DND-41 (cell line): ENCODE data around the gene EDN2.

ENCODE experiments used
- ATAC-seq: fragments of 200-7000 bp; cut with Tn5 transposase; 3 replicates; pipeline ENCODE4 v1.9.1; 2021; ENCODE audit warnings: low read depth; ENCODE audit not compliant: insufficient read depth
- DNase-seq: peaks from one replicate; pipeline ENCODE4 v3.0.0-alpha.2; 2020
- H2AFZ ChIP-seq: 2 replicates; pipeline ENCODE4 v1.6.0; 2012; ENCODE audit warnings: low read depth, low read length
- H3K27ac ChIP-seq: 2 replicates; pipeline ENCODE4 v1.5.1; 2012; ENCODE audit warnings: low read length, inconsistent platforms
- H3K27me3 ChIP-seq: fragments of 200-600 bp; sonication (generic); 2 replicates; pipeline ENCODE4 v1.6.0; 2012; ENCODE audit warnings: low read length, mild to moderate bottlenecking, inconsistent platforms; ENCODE audit not compliant: insufficient read depth, poor library complexity
- H3K36me3 ChIP-seq: 2 replicates; pipeline ENCODE4 v1.5.1; 2012; ENCODE audit warnings: low read length, inconsistent platforms; ENCODE audit not compliant: insufficient read depth
- H3K4me1 ChIP-seq: 2 replicates; pipeline ENCODE4 v1.5.1; 2012; ENCODE audit warnings: mild to moderate bottlenecking, low read length; ENCODE audit not compliant: insufficient read depth
- H3K4me2 ChIP-seq: 2 replicates; pipeline ENCODE4 v1.6.0; 2012; ENCODE audit warnings: mild to moderate bottlenecking, moderate library complexity, low read length, inconsistent platforms; ENCODE audit not compliant: insufficient read depth
- H3K4me3 ChIP-seq, 2 experiments: fragments of 200-600 bp in 1 of 2; shearing (Covaris generic) in 1 of 2; 2 replicates each; pipeline ENCODE4 v1.5.1; 2012 to 2016; ENCODE audit warnings: inconsistent platforms in 2 of 2, low read length in 2 of 2, mild to moderate bottlenecking in 2 of 2, low read depth in 1 of 2, moderate library complexity in 1 of 2
- H3K79me2 ChIP-seq: 2 replicates; pipeline ENCODE4 v1.6.0; 2012; ENCODE audit warnings: low read length, inconsistent platforms; ENCODE audit not compliant: insufficient read depth
- H3K9ac ChIP-seq: 2 replicates; pipeline ENCODE4 v1.6.0; 2012; ENCODE audit warnings: low read depth, mild to moderate bottlenecking, inconsistent platforms, low read length, moderate library complexity
- H3K9me3 ChIP-seq: 2 replicates; pipeline ENCODE4 v1.5.1; 2012; ENCODE audit warnings: low read length, moderate library complexity, mild to moderate bottlenecking, inconsistent platforms; ENCODE audit not compliant: insufficient read depth, severe bottlenecking
- H4K20me1 ChIP-seq: 2 replicates; pipeline ENCODE4 v1.6.0; 2012; ENCODE audit warnings: low read length; ENCODE audit not compliant: insufficient read depth
- EZH2 ChIP-seq: IDR thresholded peaks from 3 replicates; pipeline ENCODE4 v1.6.1; 2012; ENCODE audit warnings: borderline replicate concordance, low read depth, mild to moderate bottlenecking, moderate library complexity, low read length, inconsistent platforms; ENCODE audit not compliant: severe bottlenecking
- TF ChIP-seq, protein P1 (sequence below): IDR thresholded peaks from 2 replicates; pipeline ENCODE4 v1.5.1; 2012; ENCODE audit warnings: borderline replicate concordance, low read length, moderate library complexity, mild to moderate bottlenecking; ENCODE audit not compliant: poor library complexity, severe bottlenecking; ENCODE audit errors: extremely low read depth

The EDN2 gene

DNA sequence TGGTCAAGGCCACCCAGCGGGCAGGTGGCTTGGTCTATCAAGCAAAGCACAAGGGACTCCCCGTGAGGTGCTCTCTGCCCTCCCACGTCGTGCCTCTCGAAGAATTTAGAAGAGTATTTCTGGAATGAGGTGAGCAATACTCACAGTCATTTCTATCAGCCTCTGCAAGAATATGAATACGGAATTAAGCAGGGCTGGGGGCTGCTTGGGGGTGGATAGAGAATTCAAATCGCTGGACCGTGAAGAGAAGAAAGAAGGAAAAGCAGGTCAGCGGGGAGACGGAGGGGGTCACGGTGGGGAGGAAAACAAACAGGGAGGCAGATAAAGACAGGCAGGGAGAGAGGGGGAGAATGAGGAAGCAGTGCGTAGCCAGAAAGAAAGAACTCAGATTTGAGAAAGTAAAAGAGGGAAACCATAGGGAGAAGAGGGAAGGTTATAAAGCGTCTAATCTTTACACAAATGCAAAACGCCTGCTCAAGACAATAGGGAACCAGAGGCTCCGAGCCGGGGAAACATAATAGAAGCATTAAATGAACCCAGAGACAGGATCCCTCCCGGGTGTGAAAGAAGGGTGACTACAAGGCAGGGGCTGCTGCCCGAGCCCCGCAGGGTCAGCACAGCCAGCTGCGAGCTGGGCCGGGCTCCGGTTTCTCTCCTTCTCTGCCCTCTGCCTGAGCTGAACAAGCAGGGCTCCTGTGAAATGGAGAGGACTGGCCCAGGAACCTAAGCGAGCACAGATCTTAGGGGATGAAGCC lies 2.1 kb upstream of the EDN2 start:
- Histone ChIP-seq H3K27me3 (peaks cover 4% of the 10 kb centered on the region), H3K27ac (no peak overlapping the region), H3K4me2 (no peak overlapping the region), H3K4me3 (no peak overlapping the region), H4K20me1 (no peaks in the 10 kb centered on the region; the same call in 1 of the 2 replicates), H3K4me1 (0 out of 2 replicates have a peak, but pooled peaks cover 4% of the 10 kb centered on the region), H3K9me3 (no peaks in the 10 kb centered on the region), H2AFZ (no peak overlapping the region), H3K79me2 (no peaks in the 10 kb centered on the region), H3K9ac (no peak overlapping the region), H3K36me3 (no peaks in the 10 kb centered on the region)
- no peak for TF ChIP-seq EZH2
- TF ChIP-seq, protein P1, sequence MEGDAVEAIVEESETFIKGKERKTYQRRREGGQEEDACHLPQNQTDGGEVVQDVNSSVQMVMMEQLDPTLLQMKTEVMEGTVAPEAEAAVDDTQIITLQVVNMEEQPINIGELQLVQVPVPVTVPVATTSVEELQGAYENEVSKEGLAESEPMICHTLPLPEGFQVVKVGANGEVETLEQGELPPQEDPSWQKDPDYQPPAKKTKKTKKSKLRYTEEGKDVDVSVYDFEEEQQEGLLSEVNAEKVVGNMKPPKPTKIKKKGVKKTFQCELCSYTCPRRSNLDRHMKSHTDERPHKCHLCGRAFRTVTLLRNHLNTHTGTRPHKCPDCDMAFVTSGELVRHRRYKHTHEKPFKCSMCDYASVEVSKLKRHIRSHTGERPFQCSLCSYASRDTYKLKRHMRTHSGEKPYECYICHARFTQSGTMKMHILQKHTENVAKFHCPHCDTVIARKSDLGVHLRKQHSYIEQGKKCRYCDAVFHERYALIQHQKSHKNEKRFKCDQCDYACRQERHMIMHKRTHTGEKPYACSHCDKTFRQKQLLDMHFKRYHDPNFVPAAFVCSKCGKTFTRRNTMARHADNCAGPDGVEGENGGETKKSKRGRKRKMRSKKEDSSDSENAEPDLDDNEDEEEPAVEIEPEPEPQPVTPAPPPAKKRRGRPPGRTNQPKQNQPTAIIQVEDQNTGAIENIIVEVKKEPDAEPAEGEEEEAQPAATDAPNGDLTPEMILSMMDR = no peak
- DNase-seq (no peak), ATAC-seq (no peak)

DNA sequence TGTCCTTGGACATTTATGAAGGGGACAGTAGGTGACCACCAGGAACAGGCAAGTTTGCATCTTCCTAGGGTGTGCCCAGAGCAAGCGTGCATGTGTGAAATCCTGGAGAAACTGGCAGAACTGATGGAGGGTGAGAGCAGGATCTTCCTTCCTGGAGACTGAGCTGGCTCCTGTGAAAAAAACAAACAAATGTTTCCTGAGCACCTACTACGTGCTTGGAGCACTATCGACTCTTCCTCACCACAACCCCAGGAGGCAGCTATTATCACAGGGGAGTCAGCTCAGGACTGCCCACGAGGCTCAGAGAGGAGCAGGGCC lies 1.5 kb upstream of the EDN2 start:
- Histone ChIP-seq H3K36me3 (no peaks in the 10 kb centered on the region), H3K9ac (no peak overlapping the region), H3K27me3 (peaks cover 4% of the 10 kb centered on the region), H4K20me1 (no peaks in the 10 kb centered on the region; the same call in 1 of the 2 replicates), H3K79me2 (no peaks in the 10 kb centered on the region), H3K4me3 (no peak overlapping the region), H3K4me2 (no peak overlapping the region), H3K9me3 (no peaks in the 10 kb centered on the region), H3K27ac (no peak overlapping the region), H3K4me1 (0 out of 2 replicates have a peak, but pooled peaks cover 4% of the 10 kb centered on the region), H2AFZ (no peak overlapping the region)
- DNase-seq (no peak), ATAC-seq (no peak)
- TF ChIP-seq, protein P1 = no peak
- no peak for TF ChIP-seq EZH2

DNA sequence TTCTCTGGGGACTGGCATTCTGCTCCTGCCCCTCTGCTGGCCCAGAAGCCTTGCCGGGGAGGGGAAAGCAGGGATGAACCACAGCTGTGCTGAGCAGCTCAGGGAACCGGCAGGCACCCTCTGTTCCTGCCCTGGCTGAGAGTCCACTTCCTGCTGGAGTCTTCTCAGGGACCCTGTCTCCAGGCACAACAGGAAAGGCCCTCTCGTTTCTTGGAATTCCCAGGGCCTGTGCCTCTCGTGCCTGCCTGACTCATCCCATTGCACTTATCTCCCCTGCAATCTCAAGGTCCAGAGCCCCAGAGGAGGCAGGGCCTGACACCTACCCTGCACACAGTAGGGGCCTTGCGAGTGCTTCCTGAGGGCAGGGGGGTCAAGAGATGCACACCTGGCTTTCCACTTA lies 1.1 kb upstream of the EDN2 start:
- peaks cover under 1% of the 10 kb centered on the region; the same call in 1 of the 2 replicates for H4K20me1 ChIP-seq
- no peak for DNase-seq
- TF ChIP-seq, protein P1 = no peak
- TF ChIP-seq EZH2 = no peak
- H3K27me3 ChIP-seq = peaks cover 4% of the 10 kb centered on the region
- H3K4me1 ChIP-seq = 0 out of 2 replicates have a peak, but pooled peaks cover 4% of the 10 kb centered on the region
- no peak overlapping the region for H3K27ac ChIP-seq
- no peak for ATAC-seq
- H3K4me3 ChIP-seq = no peak overlapping the region
- no peak overlapping the region for H3K9ac ChIP-seq
- no peaks in the 10 kb centered on the region for H3K36me3 ChIP-seq
- H3K9me3 ChIP-seq = no peaks in the 10 kb centered on the region
- no peaks in the 10 kb centered on the region for H3K79me2 ChIP-seq
- H3K4me2 ChIP-seq = no peak overlapping the region
- no peak overlapping the region for H2AFZ ChIP-seq
